ENCODE data around the gene NHSL2.
A peak's percentile ranks its signal among the peaks of the same experiment; 100 is the strongest.

NHSL2 gene

GRCh38 chrX:72038868-72039267 is 128.2 kb downstream of the NHSL2 start:
- Histone ChIP-seq H3K36me3 (replicated peaks) (no peaks in the 10 kb centered on the region), H3K4me3 (no peak overlapping the region), H3K27me3 (ENCODE audit: low read depth) (no peaks in the 10 kb centered on the region), H3K9me3 (no peaks in the 10 kb centered on the region), H3K4me1 (no peaks in the 10 kb centered on the region)
- in situ Hi-C loops (cut with MboI; ENCODE audit: low sequenced_read_pairs), result no loop called here
- DNase-seq (ENCODE audit: low spot score in 2 of 2), result no peak

GRCh38 chrX:72040506-72040905 is 129.9 kb downstream of the NHSL2 start:
- in situ Hi-C loops (cut with MboI; ENCODE audit: low sequenced_read_pairs), result no loop called here
- Histone ChIP-seq H3K4me1 (peaks cover 1% of the 10 kb centered on the region), H3K4me3 (no peak overlapping the region), H3K27me3 (ENCODE audit: low read depth) (no peaks in the 10 kb centered on the region), H3K9me3 (no peaks in the 10 kb centered on the region), H3K36me3 (replicated peaks) (no peaks in the 10 kb centered on the region)
- DNase-seq (ENCODE audit: low spot score in 2 of 2), result no peak

GRCh38 chrX:72041176-72041575 is 130.5 kb downstream of the NHSL2 start:
- peaks cover 6% of the 10 kb centered on the region for H3K4me1 ChIP-seq
- no peak for DNase-seq (ENCODE audit: low spot score in 2 of 2)
- H3K27me3 ChIP-seq (ENCODE audit: low read depth), result no peaks in the 10 kb centered on the region
- no peak overlapping the region for H3K4me3 ChIP-seq
- H3K36me3 ChIP-seq (replicated peaks), result no peaks in the 10 kb centered on the region
- in situ Hi-C loops (cut with MboI; ENCODE audit: low sequenced_read_pairs), result no loop called here
- H3K9me3 ChIP-seq, result no peaks in the 10 kb centered on the region

GRCh38 chrX:72041871-72042851 is 131.5 kb downstream of the NHSL2 start:
- H3K27me3 ChIP-seq (ENCODE audit: low read depth), result no peaks in the 10 kb centered on the region
- no peak for DNase-seq (ENCODE audit: low spot score in 2 of 2)
- peaks cover 6% of the 10 kb centered on the region for H3K4me1 ChIP-seq
- no peaks in the 10 kb centered on the region for H3K9me3 ChIP-seq
- H3K36me3 ChIP-seq (replicated peaks), result no peaks in the 10 kb centered on the region
- in situ Hi-C loops (cut with MboI; ENCODE audit: low sequenced_read_pairs), result no loop called here
- H3K4me3 ChIP-seq, result no peak overlapping the region

- no peaks in the 10 kb centered on the region for H3K27me3 ChIP-seq (ENCODE audit: low read depth)
- in situ Hi-C loops (cut with MboI; ENCODE audit: low sequenced_read_pairs), result no loop called here
- no peak for DNase-seq (ENCODE audit: low spot score in 2 of 2)
- no peaks in the 10 kb centered on the region for H3K36me3 ChIP-seq (replicated peaks)
- H3K9me3 ChIP-seq, result no peaks in the 10 kb centered on the region
- no peak overlapping the region for H3K4me3 ChIP-seq
- peaks cover 6% of the 10 kb centered on the region for H3K4me1 ChIP-seq
These were observed 132.2 kb downstream of the NHSL2 start for GRCh38 chrX:72042852-72043248.

- H3K4me1 ChIP-seq, result peaks cover 6% of the 10 kb centered on the region
- no peaks in the 10 kb centered on the region for H3K27me3 ChIP-seq (ENCODE audit: low read depth)
- DNase-seq (ENCODE audit: low spot score in 2 of 2), result no peak
- no peak overlapping the region for H3K4me3 ChIP-seq
- H3K36me3 ChIP-seq (replicated peaks), result no peaks in the 10 kb centered on the region
- in situ Hi-C loops (cut with MboI; ENCODE audit: low sequenced_read_pairs), result no loop called here
- no peaks in the 10 kb centered on the region for H3K9me3 ChIP-seq
These were observed 133.0 kb downstream of the NHSL2 start for GRCh38 chrX:72043636-72044035.

- H3K9me3 ChIP-seq, result no peaks in the 10 kb centered on the region
- H3K36me3 ChIP-seq (replicated peaks), result no peaks in the 10 kb centered on the region
- in situ Hi-C loops (cut with MboI; ENCODE audit: low sequenced_read_pairs), result no loop called here
- DNase-seq (ENCODE audit: low spot score in 2 of 2), result peak in 1 of 2 experiments; percentile 37
- H3K27me3 ChIP-seq (ENCODE audit: low read depth), result no peaks in the 10 kb centered on the region
- H3K4me1 ChIP-seq, result peaks cover 6% of the 10 kb centered on the region
- H3K4me3 ChIP-seq, result no peak overlapping the region
These were observed 134.5 kb downstream of the NHSL2 start for GRCh38 chrX:72045141-72045540.

- H3K4me3 ChIP-seq, result no peak overlapping the region
- in situ Hi-C loops (cut with MboI; ENCODE audit: low sequenced_read_pairs), result no loop called here
- H3K4me1 ChIP-seq, result peaks cover 6% of the 10 kb centered on the region
- H3K36me3 ChIP-seq (replicated peaks), result no peaks in the 10 kb centered on the region
- H3K9me3 ChIP-seq, result no peaks in the 10 kb centered on the region
- H3K27me3 ChIP-seq (ENCODE audit: low read depth), result no peaks in the 10 kb centered on the region
- peak; percentile 4 to 49 for DNase-seq (ENCODE audit: low spot score in 2 of 2)
These were observed 135.1 kb downstream of the NHSL2 start for GRCh38 chrX:72045552-72046277.

GRCh38 chrX:72046447-72046846 is 135.8 kb downstream of the NHSL2 start:
- no peak for DNase-seq (ENCODE audit: low spot score in 2 of 2)
- no peaks in the 10 kb centered on the region for H3K36me3 ChIP-seq (replicated peaks)
- peaks cover 6% of the 10 kb centered on the region for H3K4me1 ChIP-seq
- H3K9me3 ChIP-seq, result no peaks in the 10 kb centered on the region
- H3K4me3 ChIP-seq, result no peak overlapping the region
- H3K27me3 ChIP-seq (ENCODE audit: low read depth), result no peaks in the 10 kb centered on the region
- in situ Hi-C loops (cut with MboI; ENCODE audit: low sequenced_read_pairs), result no loop called here

GRCh38 chrX:72048510-72049455 is 138.1 kb downstream of the NHSL2 start:
- Histone ChIP-seq H3K4me3 (no peak overlapping the region), H3K9me3 (no peaks in the 10 kb centered on the region), H3K36me3 (replicated peaks) (no peaks in the 10 kb centered on the region), H3K4me1 (peaks cover 6% of the 10 kb centered on the region), H3K27me3 (ENCODE audit: low read depth) (no peaks in the 10 kb centered on the region)
- in situ Hi-C loops (cut with MboI; ENCODE audit: low sequenced_read_pairs), result no loop called here
- DNase-seq (ENCODE audit: low spot score in 2 of 2), result peak in 1 of 2 experiments; percentile 35

GRCh38 chrX:72050011-72050410 is 139.4 kb downstream of the NHSL2 start:
- Histone ChIP-seq H3K27me3 (ENCODE audit: low read depth) (no peaks in the 10 kb centered on the region), H3K9me3 (no peaks in the 10 kb centered on the region), H3K4me1 (peaks cover 13% of the 10 kb centered on the region), H3K36me3 (replicated peaks) (no peaks in the 10 kb centered on the region), H3K4me3 (no peak overlapping the region)
- in situ Hi-C loops (cut with MboI; ENCODE audit: low sequenced_read_pairs), result no loop called here
- DNase-seq (ENCODE audit: low spot score in 2 of 2), result no peak

- H3K4me3 ChIP-seq, result no peak overlapping the region
- no peaks in the 10 kb centered on the region for H3K27me3 ChIP-seq (ENCODE audit: low read depth)
- H3K9me3 ChIP-seq, result no peaks in the 10 kb centered on the region
- no peak for DNase-seq (ENCODE audit: low spot score in 2 of 2)
- in situ Hi-C loops (cut with MboI; ENCODE audit: low sequenced_read_pairs), result no loop called here
- no peaks in the 10 kb centered on the region for H3K36me3 ChIP-seq (replicated peaks)
- peaks cover 7% of the 10 kb centered on the region; the same call in 1 of the 2 replicates for H3K4me1 ChIP-seq
These were observed 140.9 kb downstream of the NHSL2 start for GRCh38 chrX:72051589-72051988.

- in situ Hi-C loops (cut with MboI; ENCODE audit: low sequenced_read_pairs), result no loop called here
- H3K9me3 ChIP-seq, result no peaks in the 10 kb centered on the region
- H3K36me3 ChIP-seq (replicated peaks), result no peaks in the 10 kb centered on the region
- H3K4me3 ChIP-seq, result no peak overlapping the region
- no peaks in the 10 kb centered on the region for H3K27me3 ChIP-seq (ENCODE audit: low read depth)
- H3K4me1 ChIP-seq, result peaks cover 7% of the 10 kb centered on the region; the same call in 1 of the 2 replicates
- no peak for DNase-seq (ENCODE audit: low spot score in 2 of 2)
These were observed 141.9 kb downstream of the NHSL2 start for GRCh38 chrX:72052415-72053090.

Measured in HAP-1 (cell line).